Omental fat pad (tissue), 4 donors: Measurements from ENCODE around the gene OLFML2A. TPM values are rescaled to one million over a fixed set of nuclear protein-coding genes. Genes with fewer than 3 reads are reported as not detected.
"Not testable (repeated sequence)": the region's sequence is repeated elsewhere in the genome, so short reads cannot be mapped to it uniquely, and the experiment has no call there.

Experiments
- ATAC-seq: fragments of 150-250 bp; one replicate; pipeline ENCODE4 v1.9.1; 2016; ENCODE audit warnings: mild to moderate bottlenecking, moderate library complexity; ENCODE audit not compliant: low FRiP score
- DNase-seq: peaks from one replicate; pipeline ENCODE4 v3.0.0-alpha.2; 2019; ENCODE audit warnings: low spot score
- CTCF ChIP-seq, 3 donors: fragments of 450-650 bp; IDR thresholded peaks; one replicate each; pipeline ENCODE4 v1.5.1; 2016 to 2017; ENCODE audit warnings: antibody characterized with exemption in 3 of 3, mild to moderate bottlenecking in 3 of 3, moderate library complexity in 2 of 3
- total RNA-seq, 4 donors: library from RNA; depleted of rRNA; stranded (reverse); fragments of >200 nt; gene quantifications; one replicate each; pipeline ENCODE4 v1.1.0, GENCODE V29; 2016

Gene OLFML2A
- total RNA-seq, 4 donors from 2014 or later: 6.0 to 62.6 (median 10.8) TPM

GRCh38 chr9:124771021-124771866, 5.7 kb upstream of the OLFML2A start, which contains the start of gene NR6A1:
NR6A1 (minus strand) TSS chr9:124771311.
- ATAC-seq (peak; percentile 98), DNase-seq (peak; percentile 89)
- no peak for TF ChIP-seq CTCF (IDR thresholded peaks at IDR 0.05)

- no peak for DNase-seq
- ATAC-seq: peak; percentile 37
Observed at GRCh38 chr9:124771867-124772679, 4.9 kb upstream of the OLFML2A start.

DNA sequence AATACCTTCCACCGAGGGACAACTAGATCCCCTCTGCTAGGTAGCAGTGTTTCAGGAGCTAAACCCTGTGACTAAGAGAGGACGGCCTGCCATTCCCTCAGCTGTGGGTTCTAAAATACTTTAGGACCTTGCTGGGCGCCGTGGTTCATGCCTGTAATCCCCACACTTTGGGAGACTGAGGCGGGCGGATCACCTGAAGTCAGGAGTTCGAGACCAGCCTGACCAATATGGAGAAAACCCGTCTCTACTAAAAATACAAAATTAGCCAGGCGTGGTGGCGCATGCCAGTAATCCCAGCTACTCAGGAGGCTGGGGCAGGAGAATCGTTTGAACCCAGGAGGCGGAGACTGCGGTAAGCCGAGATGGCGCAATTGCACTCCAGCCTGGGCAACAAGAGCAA, 4.1 kb upstream of the OLFML2A start:
- DNase-seq: not testable (repeated sequence)

More at GRCh38 chr9:124771867-124772679, 4.9 kb upstream of the OLFML2A start:
- peak in 2 of 3 donors; percentile 68 to 87 for TF ChIP-seq CTCF (IDR thresholded peaks at IDR 0.05)

DNA sequence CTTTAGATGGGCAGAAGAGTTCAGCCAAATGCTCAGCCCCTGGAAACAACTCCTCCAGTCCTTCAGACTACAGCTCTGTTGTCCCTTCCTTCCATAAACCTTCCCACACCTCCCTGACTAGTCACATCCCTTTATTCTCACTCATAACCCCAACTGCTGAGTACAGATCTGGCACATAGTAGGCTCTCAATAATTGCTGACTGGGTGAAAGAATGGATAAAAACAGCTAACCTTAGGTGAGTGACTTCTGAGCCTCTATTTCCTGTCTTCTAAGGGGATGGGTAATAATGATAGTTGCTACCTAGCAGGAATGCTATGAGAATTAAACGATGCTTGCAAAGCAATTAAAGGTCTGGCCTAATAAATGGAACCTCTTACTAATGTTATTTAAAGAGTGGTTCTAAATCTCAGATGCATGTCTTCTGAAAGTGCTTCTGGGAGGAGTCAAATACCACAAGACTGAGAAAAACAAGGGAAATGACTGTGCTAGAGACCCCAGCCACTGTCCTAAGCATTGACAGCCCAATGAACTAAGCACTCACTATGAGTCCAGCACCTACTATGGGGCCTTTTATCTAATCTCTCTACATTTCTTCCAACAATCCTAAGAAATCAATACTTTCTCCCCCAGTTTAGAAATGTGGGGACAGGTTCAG, 3.3 kb upstream of the OLFML2A start:
- ATAC-seq (no peak), DNase-seq (no peak)
- no peak for TF ChIP-seq CTCF (IDR thresholded peaks at IDR 0.05)

More for the DNA sequence above, 4.1 kb upstream of the OLFML2A start:
- ATAC-seq: not testable (repeated sequence)

- DNase-seq (peak; percentile 94), ATAC-seq (no peak)
Observed at GRCh38 chr9:124774129-124774978, 2.6 kb upstream of the OLFML2A start.

DNA sequence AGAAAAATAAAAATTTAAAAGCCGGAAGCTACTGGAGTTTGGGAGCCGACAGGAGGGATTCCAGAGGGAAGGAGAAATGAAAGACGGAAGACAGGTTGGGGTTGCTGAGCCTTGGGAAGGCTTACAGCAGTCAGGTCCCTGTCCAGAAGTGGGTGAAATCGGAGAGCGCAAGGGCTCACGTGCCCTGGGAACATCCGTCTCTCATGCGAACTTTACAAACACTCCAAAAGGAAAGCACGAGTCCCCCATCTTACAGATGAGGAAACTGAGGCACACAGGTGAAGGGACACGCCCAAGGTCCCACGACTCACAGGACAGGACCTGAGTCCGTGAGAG, 347 bp upstream of the OLFML2A start:
- no peak for TF ChIP-seq CTCF (IDR thresholded peaks at IDR 0.05)

More at GRCh38 chr9:124774129-124774978, 2.6 kb upstream of the OLFML2A start:
- TF ChIP-seq CTCF (IDR thresholded peaks at IDR 0.05): peak in 1 of 3 donors; percentile 49

More for the DNA sequence above, 347 bp upstream of the OLFML2A start:
- DNase-seq (no peak), ATAC-seq (no peak)
